Panc1 (cell line): ENCODE measurements around the gene CNTRL.

Experiments used
- POLR2AphosphoS5 ChIP-seq: IDR thresholded peaks from 2 replicates; pipeline ENCODE4 v1.6.1; 2012; ENCODE audit warnings: mild to moderate bottlenecking, low read depth, low read length, moderate library complexity
- SIN3A ChIP-seq: IDR thresholded peaks from 2 replicates; pipeline ENCODE4 v1.6.1; 2012; ENCODE audit warnings: low read depth, mild to moderate bottlenecking, low read length, moderate library complexity, borderline replicate concordance; ENCODE audit not compliant: insufficient read depth
- TCF7L2 ChIP-seq: IDR thresholded peaks from 2 replicates; pipeline ENCODE4 v1.6.1; 2011; ENCODE audit warnings: mild to moderate bottlenecking, low read depth, low read length, inconsistent platforms
- TF ChIP-seq, protein P1 (sequence below): fragments of 450-650 bp; IDR thresholded peaks from 2 replicates; pipeline ENCODE4 v1.5.1; 2017; ENCODE audit warnings: mild to moderate bottlenecking
- TF ChIP-seq, protein P2 (sequence below), 2 experiments: IDR thresholded peaks; 2 replicates each; pipeline ENCODE4 v1.6.1; 2011 to 2012; ENCODE audit warnings: low read depth in 2 of 2, control low read depth in 1 of 2, low read length in 1 of 2, mild to moderate bottlenecking in 1 of 2, moderate library complexity in 1 of 2; ENCODE audit not compliant: insufficient read depth in 1 of 2

DNA sequence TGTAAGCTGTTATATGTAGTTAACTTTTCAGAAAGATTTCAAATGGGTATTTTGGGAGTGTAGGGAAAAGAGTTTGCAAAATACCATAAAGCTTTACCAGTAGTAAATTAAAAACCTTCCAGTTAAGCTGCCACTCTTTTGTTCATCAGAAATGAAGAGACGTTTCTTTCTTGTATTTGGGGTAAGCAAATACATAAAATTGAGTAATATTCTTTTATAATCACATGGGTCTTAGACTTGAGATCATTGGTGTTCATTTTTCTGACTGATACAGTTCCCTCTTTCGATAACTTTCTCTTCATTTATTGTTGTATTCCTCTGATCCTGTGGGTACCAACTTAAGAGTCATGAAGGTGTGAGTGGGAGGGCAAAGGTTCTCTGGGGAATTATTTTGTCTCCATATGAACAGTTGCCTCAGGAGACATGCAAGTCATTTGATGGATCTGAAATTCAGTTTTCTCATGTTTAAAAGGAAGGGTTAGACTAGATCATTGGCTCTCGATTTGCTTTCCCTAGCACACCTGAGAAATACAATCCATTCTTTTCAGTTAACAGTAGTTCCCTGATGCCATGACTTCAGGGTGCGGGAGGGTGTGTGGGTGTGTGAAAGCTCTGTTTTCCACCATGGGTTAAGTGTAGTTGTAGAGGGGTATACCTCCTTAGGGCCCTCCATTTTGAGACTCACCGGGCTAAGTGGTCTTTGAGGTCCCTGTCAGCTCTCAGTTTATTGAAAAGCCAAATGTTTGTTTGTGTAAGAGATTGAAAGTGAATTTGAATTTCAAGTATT, 47.7 kb downstream of the CNTRL start:
- TF ChIP-seq SIN3A (no peak), POLR2AphosphoS5 (no peak), TCF7L2 (no peak)
- TF ChIP-seq, protein P1, sequence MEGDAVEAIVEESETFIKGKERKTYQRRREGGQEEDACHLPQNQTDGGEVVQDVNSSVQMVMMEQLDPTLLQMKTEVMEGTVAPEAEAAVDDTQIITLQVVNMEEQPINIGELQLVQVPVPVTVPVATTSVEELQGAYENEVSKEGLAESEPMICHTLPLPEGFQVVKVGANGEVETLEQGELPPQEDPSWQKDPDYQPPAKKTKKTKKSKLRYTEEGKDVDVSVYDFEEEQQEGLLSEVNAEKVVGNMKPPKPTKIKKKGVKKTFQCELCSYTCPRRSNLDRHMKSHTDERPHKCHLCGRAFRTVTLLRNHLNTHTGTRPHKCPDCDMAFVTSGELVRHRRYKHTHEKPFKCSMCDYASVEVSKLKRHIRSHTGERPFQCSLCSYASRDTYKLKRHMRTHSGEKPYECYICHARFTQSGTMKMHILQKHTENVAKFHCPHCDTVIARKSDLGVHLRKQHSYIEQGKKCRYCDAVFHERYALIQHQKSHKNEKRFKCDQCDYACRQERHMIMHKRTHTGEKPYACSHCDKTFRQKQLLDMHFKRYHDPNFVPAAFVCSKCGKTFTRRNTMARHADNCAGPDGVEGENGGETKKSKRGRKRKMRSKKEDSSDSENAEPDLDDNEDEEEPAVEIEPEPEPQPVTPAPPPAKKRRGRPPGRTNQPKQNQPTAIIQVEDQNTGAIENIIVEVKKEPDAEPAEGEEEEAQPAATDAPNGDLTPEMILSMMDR = no peak
- TF ChIP-seq, protein P2, sequence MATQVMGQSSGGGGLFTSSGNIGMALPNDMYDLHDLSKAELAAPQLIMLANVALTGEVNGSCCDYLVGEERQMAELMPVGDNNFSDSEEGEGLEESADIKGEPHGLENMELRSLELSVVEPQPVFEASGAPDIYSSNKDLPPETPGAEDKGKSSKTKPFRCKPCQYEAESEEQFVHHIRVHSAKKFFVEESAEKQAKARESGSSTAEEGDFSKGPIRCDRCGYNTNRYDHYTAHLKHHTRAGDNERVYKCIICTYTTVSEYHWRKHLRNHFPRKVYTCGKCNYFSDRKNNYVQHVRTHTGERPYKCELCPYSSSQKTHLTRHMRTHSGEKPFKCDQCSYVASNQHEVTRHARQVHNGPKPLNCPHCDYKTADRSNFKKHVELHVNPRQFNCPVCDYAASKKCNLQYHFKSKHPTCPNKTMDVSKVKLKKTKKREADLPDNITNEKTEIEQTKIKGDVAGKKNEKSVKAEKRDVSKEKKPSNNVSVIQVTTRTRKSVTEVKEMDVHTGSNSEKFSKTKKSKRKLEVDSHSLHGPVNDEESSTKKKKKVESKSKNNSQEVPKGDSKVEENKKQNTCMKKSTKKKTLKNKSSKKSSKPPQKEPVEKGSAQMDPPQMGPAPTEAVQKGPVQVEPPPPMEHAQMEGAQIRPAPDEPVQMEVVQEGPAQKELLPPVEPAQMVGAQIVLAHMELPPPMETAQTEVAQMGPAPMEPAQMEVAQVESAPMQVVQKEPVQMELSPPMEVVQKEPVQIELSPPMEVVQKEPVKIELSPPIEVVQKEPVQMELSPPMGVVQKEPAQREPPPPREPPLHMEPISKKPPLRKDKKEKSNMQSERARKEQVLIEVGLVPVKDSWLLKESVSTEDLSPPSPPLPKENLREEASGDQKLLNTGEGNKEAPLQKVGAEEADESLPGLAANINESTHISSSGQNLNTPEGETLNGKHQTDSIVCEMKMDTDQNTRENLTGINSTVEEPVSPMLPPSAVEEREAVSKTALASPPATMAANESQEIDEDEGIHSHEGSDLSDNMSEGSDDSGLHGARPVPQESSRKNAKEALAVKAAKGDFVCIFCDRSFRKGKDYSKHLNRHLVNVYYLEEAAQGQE (IDR thresholded peaks at IDR 0.05; ENCODE audit: insufficient read depth in 1 of 2, low read depth in 2 of 2, low read length in 1 of 2) = no peak
